K562 (cell line): ENCODE data around the gene CHMP5. TPM values are rescaled to one million over a fixed set of nuclear protein-coding genes. Genes with fewer than 3 reads are reported as not detected.

ENCODE experiments used
- FOXJ3 ChIP-seq: sonication (generic); formaldehyde crosslinking; IDR thresholded peaks from 2 replicates; pipeline ENCODE4 v1.4.0; 2020; ENCODE audit warnings: mild to moderate bottlenecking, missing genetic modification reagents
- NR2C1 ChIP-seq, 2 experiments: fragments of 450-650 bp; IDR thresholded peaks; 2 replicates each; pipeline ENCODE4 v1.6.1; 2017; ENCODE audit warnings: mild to moderate bottlenecking in 2 of 2, antibody characterized with exemption in 1 of 2, inconsistent platforms in 1 of 2, missing compliant biosample characterization in 1 of 2, missing genetic modification characterization in 1 of 2
- polyA plus RNA-seq, 8 experiments: library from polyadenylated mRNA; depleted of rRNA in 4 of 8; stranded (reverse) in 5 of 8; unstranded in 3 of 8; fragments of >200 nt; fragmentation: Nextera tagmentation in 2 of 8; fragmentation: Illumina TruSeq in 1 of 8; extraction: Ambion mirVana in 2 of 8; extraction: Trizol in 1 of 8; gene quantifications; 2 replicates each; pipeline versions ENCODE4 v1.2.1 to v1.2.3, GENCODE V29; 2011 to 2014; ENCODE audit warnings: inconsistent platforms in 1 of 8, missing spikeins in 1 of 8
- total RNA-seq, 7 experiments: library from RNA; depleted of rRNA in 6 of 7; stranded (reverse); fragments of >200 nt in 6 of 7; fragmentation: Illumina TruSeq in 2 of 7; extraction: Trizol in 2 of 7; gene quantifications; 2 replicates each; pipeline versions ENCODE4 v1.2.1 to v1.2.3, GENCODE V29; 2011 to 2021; ENCODE audit warnings: low replicate concordance in 1 of 7
- TF ChIP-seq, protein P1 (sequence below): fragments of 450-650 bp; IDR thresholded peaks from 2 replicates; pipeline ENCODE4 v1.6.1; 2016; ENCODE audit warnings: mild to moderate bottlenecking, moderate library complexity

CHMP5 gene
- total and polyA plus RNA-seq, 9 of the 15 experiments (the other 6 are each of a cell fraction or from before 2014, with no cell fraction given): 36.0 to 105 (median 54.9) TPM

DNA sequence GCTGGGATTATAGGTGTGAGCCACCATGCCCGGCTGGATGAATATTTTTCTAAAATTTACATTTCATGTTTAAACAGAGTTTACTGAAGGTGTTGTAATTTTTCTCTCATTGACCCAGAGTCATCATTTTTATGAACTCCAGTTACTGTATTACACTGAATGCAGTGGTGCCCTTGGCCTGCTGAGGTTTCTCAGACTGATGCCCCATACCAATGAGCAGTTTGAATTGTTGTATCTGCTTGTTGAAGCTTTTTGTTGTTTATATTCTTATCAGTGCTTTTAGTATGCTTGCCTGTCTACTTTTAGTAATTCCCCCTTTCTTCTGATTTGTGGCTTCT, 55.4 kb downstream of the CHMP5 start (continued):
- TF ChIP-seq FOXJ3: no peak
- TF ChIP-seq, protein P1, sequence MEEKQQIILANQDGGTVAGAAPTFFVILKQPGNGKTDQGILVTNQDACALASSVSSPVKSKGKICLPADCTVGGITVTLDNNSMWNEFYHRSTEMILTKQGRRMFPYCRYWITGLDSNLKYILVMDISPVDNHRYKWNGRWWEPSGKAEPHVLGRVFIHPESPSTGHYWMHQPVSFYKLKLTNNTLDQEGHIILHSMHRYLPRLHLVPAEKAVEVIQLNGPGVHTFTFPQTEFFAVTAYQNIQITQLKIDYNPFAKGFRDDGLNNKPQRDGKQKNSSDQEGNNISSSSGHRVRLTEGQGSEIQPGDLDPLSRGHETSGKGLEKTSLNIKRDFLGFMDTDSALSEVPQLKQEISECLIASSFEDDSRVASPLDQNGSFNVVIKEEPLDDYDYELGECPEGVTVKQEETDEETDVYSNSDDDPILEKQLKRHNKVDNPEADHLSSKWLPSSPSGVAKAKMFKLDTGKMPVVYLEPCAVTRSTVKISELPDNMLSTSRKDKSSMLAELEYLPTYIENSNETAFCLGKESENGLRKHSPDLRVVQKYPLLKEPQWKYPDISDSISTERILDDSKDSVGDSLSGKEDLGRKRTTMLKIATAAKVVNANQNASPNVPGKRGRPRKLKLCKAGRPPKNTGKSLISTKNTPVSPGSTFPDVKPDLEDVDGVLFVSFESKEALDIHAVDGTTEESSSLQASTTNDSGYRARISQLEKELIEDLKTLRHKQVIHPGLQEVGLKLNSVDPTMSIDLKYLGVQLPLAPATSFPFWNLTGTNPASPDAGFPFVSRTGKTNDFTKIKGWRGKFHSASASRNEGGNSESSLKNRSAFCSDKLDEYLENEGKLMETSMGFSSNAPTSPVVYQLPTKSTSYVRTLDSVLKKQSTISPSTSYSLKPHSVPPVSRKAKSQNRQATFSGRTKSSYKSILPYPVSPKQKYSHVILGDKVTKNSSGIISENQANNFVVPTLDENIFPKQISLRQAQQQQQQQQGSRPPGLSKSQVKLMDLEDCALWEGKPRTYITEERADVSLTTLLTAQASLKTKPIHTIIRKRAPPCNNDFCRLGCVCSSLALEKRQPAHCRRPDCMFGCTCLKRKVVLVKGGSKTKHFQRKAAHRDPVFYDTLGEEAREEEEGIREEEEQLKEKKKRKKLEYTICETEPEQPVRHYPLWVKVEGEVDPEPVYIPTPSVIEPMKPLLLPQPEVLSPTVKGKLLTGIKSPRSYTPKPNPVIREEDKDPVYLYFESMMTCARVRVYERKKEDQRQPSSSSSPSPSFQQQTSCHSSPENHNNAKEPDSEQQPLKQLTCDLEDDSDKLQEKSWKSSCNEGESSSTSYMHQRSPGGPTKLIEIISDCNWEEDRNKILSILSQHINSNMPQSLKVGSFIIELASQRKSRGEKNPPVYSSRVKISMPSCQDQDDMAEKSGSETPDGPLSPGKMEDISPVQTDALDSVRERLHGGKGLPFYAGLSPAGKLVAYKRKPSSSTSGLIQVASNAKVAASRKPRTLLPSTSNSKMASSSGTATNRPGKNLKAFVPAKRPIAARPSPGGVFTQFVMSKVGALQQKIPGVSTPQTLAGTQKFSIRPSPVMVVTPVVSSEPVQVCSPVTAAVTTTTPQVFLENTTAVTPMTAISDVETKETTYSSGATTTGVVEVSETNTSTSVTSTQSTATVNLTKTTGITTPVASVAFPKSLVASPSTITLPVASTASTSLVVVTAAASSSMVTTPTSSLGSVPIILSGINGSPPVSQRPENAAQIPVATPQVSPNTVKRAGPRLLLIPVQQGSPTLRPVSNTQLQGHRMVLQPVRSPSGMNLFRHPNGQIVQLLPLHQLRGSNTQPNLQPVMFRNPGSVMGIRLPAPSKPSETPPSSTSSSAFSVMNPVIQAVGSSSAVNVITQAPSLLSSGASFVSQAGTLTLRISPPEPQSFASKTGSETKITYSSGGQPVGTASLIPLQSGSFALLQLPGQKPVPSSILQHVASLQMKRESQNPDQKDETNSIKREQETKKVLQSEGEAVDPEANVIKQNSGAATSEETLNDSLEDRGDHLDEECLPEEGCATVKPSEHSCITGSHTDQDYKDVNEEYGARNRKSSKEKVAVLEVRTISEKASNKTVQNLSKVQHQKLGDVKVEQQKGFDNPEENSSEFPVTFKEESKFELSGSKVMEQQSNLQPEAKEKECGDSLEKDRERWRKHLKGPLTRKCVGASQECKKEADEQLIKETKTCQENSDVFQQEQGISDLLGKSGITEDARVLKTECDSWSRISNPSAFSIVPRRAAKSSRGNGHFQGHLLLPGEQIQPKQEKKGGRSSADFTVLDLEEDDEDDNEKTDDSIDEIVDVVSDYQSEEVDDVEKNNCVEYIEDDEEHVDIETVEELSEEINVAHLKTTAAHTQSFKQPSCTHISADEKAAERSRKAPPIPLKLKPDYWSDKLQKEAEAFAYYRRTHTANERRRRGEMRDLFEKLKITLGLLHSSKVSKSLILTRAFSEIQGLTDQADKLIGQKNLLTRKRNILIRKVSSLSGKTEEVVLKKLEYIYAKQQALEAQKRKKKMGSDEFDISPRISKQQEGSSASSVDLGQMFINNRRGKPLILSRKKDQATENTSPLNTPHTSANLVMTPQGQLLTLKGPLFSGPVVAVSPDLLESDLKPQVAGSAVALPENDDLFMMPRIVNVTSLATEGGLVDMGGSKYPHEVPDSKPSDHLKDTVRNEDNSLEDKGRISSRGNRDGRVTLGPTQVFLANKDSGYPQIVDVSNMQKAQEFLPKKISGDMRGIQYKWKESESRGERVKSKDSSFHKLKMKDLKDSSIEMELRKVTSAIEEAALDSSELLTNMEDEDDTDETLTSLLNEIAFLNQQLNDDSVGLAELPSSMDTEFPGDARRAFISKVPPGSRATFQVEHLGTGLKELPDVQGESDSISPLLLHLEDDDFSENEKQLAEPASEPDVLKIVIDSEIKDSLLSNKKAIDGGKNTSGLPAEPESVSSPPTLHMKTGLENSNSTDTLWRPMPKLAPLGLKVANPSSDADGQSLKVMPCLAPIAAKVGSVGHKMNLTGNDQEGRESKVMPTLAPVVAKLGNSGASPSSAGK: no peak
- TF ChIP-seq NR2C1 (IDR thresholded peaks at IDR 0.05): no peak
- no peak for TF ChIP-seq NR2C1 (tag; IDR thresholded peaks at IDR 0.05)
